DMS79 (cell line): ENCODE results near the gene DPH5.
"Not testable (repeated sequence)": the region's sequence is repeated elsewhere in the genome, so short reads cannot be mapped to it uniquely, and the experiment has no call there.

Experiments
- DNase-seq: peaks from one replicate; lab custom pipeline; 2025; lab: John Stamatoyannopoulos, UW

Gene DPH5, protein sequence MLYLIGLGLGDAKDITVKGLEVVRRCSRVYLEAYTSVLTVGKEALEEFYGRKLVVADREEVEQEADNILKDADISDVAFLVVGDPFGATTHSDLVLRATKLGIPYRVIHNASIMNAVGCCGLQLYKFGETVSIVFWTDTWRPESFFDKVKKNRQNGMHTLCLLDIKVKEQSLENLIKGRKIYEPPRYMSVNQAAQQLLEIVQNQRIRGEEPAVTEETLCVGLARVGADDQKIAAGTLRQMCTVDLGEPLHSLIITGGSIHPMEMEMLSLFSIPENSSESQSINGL

DNA sequence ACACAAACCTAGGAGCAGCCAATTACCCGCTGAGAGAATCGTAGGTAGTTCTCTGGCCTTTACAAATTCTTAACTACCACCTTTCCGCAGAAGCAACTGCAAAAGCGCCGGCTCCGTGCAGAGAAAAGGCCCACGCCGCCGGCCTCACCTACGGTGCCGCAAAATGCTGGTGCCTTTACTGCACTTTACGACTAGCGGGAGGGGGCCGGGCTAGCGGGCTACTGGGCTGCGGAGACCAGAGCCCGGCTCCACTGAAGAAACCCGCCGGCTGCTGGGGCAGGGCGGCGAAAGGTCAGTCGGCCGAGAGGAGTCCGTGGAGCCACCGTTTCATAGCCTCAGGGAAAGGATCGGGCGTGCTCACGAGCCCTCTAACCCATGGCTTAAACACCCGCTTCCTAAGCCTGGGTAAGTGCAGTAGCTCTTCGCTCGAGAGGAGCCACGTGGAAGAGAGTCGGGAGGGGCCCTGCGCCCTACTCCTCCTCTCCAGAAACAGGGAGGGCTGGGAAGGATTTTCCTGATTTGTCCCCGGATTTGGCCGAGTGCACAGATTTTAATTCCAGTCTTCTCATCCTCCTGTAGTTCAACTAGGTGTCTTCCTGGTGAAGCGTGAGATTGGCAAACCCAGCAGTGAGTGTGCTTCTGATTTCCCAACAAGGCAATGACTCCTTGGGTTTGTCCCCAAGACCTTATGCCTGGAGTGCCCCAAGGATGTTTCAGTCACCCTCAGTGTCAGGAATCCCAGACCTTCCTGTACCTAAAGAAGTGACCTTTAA is at the start of gene DPH5:
Gene DPH5 (minus strand): TSS at position 128 of the 773 bp plus-strand sequence. CDS start 341 bp downstream, outside the sequence.
- DNase-seq, result peak; percentile 63

DNA sequence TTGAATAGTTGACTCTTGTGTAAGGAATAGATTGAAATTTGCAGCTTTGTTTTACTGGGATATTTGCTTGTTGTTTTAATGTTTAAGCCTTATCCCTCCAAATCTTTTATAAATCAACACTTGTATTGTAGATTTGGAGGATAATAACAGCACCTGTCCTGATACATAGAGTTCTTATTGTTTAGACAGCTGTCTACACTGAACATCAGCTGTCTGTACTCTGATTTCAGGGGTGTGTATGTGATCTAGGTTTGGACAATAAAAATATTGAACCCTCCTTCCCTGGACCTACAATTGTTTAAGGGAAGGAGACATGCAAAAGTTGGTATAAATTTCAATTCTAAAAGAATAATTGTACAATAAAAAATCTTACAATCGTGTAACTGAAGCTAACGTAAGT is 48.3 kb upstream of the DPH5 start:
- DNase-seq, result no peak

DNA sequence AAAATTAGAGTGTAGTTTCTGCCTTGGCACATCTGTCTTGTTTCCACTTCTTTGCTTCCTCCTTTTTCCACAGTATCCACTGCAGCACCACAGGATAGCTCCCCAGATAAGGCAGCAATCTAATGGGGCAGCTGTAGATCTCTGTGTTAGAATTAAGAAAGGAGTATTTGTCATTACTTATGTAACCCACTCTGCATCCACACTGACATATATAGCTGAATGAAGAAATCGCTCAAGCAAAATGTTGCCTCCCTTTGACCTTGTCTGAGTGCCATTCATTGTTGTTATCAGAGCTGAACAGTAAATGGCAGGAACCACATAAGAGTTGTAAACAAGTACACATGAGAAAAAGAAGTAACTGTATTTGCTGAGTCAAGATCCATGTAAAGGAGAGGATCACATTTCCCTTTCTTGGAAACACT is 45.9 kb upstream of the DPH5 start:
- DNase-seq, result peak; percentile 85

DNA sequence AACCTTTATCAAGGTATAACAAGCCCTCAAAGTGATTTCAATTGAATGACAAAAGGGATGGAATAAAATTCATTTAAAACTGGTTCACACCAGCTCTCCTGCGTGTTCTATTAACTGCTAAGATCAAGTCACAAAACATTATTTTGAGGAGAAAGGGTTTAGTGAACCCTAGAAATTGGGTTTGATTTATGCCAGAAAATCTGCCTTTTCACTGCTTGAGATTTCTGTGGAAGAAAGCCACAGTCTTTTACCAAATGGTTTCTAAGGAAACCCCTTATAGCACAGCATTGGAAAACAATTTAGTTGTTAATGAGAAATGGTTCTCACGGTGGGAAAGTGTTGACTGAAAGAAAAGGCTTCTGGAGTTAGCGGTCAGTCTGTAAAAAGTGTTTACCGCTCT is 43.6 kb upstream of the DPH5 start:
- no peak for DNase-seq

DNA sequence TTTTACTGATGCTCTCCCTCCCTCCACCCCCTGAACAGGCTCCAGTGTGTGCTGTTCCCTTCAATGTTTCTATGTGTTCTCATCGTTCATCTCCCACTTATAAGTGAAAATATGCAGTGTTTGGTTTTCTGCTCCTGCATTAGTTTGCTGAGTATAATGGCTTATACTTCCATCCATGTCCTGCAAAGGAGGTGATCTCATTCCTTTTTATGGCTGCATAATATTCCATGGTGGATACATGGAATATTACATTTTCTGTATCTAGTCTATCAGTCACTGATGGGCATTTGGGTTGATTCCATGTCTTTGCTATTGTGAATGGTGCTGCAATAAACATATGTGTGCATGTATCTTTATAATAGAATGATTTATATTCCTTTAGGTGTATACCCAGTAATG is 41.4 kb upstream of the DPH5 start:
- not testable (repeated sequence) for DNase-seq

DNA sequence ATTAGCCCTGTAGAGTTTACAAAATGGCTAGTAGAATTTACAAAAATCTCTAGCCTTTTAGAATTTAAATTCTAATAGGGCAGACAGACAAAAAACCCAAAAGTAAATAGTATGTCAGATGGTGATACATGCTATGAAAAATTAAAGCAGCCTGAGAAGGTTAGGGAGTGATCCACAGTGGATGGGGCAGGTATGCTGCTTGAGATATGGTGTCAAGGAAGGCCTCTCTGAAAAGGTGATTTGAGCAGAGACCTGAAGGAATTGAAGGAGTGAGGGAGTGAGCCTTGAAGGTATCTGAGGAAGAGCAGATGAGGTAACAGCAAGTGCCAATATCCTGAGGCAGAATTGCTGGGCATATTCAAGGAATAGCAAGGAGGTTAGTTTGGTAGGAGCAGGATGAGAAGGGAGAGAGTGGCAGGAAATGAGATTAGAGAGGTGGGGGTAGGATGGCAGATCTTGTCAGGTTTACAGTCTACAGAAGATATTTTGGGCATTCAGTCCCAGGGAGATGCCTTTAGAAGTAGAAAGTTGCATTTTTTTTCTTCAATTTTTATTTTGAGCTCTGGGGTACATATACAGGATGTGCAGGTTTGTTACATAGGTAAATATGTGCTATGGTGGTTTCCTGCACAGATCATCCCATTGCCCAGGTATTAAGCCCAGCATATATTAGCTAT is 40.8 kb upstream of the DPH5 start:
- DNase-seq, result no peak

DNA sequence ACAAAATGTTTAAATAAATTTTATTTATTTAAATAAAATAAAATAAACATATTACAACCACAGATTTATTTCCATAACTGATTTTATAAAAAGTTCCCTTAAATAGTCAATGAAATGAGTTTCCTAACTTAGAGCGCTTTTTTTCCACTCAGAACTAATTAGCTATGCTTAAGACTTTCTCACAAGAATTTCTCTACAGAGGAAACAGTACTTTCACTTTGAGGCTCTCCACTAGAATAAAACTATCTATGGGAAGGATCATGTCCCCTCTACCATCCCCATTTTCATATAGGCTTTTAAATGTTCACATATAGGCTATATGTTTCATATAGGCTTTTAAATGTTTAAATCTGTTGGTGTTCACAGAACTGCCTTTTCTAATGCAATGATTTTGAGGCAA is 40.0 kb upstream of the DPH5 start:
- DNase-seq, result no peak

DNA sequence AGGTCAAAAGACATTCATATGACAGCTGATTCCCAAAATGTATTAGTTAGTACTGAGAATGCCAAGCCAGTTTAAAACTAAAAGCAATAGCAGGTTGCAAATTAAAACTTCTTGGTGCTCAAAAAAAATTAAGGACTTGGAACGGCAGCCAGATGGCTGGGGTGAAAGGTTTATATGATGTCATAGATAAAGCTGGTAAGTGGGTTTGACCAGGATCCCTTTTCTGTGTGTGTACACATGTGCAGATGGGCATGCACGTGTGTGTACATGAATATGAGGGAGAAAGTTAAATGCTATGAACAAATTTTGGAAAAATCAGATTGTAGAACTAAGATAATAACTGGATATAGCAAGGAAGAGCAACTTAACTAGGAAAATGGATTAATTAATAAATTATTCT is 39.1 kb upstream of the DPH5 start:
- DNase-seq, result no peak

DNA sequence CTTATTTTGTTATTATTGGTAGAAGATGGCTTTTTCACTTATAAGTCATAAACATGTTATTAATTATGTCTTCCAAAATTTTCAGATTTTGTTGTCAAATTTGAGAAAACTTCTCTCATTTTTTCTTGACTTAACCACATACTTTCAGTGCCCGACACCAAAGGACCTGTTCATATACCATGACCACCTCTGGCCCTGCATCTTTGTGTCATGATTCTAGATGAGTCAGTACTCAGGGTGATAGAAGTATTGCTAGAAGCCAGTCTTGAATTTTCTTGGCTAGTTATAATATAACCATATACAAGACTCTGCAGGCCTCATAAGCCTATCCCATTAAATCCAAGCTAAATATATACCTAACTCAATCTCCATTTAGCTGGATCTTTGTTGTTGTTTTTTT is 35.4 kb upstream of the DPH5 start:
- DNase-seq, result no peak

DNA sequence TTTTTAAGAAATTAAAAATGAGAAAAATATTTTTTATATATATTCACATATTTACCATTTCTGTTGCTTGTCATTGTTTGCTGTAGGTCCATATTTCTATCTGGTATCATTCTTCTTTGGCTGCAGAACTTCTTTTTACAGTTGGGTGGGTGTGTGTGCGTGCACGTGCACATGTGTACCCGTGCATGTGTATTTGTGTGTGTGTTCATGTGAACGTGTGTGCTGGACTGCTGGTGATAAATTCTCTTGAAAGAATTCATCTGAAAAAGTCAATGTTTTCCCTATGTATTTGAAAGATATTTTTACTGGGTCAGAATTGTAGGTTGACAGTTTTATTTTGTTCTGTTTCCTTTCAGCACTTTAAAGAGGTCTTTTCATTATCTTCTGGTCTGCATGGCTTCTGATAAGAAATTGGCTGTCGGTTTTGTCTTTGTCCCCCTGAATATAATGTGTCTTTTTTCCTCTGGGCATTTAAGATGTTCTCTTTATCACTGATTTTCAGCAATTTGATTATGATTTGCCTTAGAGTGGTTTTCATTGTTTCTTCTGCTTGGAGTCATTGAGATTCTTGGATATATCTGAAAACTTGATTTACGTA is 34.5 kb upstream of the DPH5 start:
- DNase-seq, result no peak

DNA sequence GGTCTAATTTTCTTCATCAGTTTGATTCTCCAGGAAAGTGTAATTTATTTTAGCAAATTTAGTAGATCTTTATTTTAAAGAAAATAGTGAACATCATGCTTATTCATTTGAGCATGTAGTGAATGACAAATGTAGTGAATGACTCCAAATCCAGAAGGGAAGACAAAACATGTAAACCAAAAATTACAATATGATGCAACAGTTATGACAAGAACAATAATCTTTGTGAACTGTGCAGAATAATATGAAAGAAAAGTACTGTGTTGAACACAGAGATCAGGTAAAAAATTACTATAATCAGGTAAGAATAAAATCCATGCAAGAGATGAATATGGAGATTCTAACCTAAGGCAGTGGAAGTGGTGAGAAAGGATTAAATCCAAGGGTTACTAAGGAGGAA is 30.0 kb upstream of the DPH5 start:
- no peak for DNase-seq

DNA sequence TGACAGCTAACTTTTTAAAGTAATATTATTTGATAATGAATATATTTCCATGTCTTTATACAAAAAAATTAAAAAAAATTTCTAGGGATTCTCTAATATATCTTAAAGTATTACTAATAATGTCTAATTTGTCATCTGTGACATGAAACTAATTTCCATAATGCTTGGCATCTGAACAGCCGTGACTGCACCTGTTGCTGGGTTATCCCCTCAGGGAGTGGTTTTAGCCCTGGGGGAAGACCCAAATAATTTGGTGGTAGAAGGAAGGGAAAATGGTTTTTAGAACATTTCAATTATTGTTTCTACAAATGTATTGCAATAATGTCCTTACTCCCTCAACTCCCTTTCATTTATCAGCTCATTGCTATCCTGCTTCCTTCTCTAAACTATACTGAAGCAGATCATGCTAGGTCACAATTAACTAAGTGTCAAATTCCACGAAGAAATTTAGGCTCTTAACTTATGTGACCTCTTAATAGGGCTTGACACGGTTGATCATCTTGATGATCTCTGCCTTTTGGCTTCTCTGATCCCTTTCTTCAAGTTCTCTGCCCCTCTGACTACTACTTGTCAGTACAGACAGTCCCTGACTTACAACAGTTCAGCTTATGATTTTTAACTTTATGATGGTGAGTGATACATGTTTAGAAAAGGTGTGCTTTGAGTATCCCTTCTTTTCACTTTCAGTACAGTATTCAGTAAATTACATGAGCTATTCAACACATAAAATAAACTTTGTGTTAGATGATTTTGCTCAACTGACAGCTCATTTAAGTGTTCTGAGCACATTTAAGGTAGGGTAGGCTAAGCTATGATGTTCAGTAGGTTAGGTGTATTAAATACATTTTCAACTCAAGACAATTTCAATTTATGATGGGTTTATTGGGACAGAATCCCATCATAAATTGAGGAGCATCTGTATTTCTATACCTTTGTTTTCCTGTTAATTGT is 26.4 kb upstream of the DPH5 start:
- no peak for DNase-seq

DNA sequence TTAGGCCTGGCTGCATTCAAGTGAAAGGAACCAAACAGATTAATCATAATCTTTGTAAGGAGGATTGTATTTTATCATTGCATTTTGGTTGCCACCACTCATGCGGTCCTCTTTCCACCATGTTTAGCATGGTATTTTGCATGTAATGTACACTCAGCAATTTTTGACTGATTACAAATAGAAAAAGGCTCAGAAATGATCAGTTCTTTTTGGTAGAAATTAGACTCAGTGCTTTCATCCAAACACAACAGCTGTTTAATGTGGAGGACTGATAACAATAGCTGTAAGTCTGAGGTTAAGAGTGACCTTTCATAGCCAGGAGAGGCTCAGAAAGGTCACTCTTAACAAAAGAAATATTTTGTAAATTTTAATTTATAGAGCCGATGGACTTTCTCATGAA is 25.3 kb upstream of the DPH5 start:
- DNase-seq, result no peak

DNA sequence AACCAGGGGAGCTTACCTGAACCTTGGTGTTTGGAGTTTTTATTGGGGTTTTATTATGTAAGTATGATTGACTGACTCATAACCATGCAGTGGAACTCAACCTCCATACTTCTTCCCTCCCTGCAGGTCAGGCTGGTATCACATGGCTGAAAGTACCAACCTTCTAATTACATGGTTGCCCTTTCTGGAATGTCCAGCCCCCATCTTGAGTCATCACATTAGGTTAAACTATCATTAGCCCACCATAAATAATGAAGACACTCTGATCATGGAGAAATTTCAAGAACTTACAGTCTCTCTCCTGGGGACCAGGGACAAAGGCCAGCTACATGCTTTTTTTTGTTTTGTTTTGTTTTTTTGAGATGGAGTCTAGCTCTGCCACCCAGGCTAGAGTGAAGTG is 19.2 kb upstream of the DPH5 start:
- DNase-seq, result no peak

DNA sequence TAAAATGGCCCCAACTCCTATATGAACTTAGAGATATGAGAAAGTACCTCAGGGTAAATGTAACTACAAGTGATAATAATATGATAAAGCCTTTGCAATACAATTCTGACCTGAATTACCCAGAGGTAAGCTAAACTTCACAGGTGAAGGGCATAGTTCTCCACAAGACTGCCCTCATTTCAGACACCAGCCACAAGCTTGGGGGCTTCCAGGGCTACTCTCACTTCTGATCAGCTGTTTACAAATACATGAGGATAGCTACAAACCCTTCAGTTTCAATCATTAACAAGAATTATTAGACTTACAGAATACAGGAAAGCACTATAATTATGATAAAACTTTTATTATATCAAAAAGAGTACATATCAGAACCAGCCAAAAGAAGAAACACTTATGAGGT is 18.7 kb upstream of the DPH5 start:
- DNase-seq, result no peak

DNA sequence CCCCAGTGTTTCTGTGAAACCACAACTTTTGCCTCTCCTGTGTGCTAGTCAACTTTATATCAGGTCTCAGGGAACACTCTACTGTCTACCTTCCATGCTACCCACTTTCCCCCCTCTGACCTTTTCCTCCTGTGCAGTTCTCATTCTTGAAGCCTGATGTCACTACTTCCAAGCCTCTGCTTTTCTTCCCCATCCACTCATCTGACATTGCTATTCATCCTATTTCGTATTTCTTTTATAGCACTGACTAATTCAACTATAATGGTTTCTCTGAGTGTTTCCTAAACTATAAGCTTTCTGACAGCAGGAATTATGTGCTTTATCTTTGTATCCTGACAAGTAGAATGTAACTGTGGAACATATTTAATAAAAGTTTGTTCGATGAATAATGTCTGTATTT is 18.2 kb upstream of the DPH5 start:
- no peak for DNase-seq

DNA sequence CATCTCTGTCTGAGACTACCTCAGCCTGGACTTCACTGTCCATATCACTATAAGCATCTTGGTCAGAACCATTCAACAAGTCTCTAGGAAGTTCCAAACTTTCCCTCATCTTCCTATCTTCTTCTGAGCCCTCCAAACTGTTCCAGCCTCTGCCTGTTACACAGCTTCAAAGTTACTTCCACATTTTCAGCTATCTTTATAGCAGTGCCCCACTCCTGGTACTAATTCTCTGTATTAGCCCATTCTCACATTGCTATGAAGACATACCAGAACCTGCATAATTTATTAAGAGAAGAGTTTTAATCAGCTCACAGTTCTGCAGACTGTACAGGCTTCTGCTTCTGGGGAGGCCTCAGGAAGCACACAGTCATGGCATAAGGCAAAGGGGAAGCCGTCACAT is 15.7 kb upstream of the DPH5 start:
- DNase-seq, result no peak

DNA sequence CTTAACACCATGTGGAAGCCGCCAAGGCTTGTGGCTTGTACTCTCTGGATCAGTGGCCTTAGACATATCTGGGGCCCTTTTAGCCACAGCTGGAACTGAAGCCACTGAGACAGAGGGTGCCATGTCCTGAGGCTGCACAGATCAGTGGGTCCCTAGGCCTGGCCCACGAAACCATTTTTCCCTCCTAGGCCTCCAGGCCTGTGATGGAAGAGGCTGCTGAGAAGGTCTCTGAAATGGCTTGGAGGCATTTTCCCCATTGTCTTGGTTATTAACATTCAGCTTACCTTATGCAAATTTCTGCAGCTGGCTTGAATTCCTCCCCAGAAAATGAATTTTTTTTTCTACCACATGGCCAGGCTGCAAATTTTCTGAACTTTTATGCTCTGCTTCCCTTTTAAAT is 15.1 kb upstream of the DPH5 start:
- DNase-seq, result no peak

DNA sequence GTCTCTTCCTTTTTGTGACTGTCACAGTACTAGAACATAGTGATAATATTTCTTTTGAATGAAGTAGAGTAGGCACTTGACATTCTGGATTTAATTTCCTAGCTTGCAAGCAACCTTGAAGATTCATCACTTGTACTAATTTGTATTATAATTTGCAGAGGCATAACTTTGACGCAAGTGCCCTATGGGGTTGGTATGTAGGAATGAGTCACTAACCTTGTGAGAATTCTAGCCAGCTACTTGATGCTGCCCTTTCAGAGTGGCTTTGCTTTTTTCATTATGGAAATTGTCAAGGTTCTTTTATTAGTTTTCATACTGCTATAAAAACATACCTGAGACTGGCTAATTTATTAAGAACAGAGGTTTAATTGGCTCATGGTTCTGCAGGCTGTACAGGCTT is 13.7 kb upstream of the DPH5 start:
- DNase-seq, result no peak

DNA sequence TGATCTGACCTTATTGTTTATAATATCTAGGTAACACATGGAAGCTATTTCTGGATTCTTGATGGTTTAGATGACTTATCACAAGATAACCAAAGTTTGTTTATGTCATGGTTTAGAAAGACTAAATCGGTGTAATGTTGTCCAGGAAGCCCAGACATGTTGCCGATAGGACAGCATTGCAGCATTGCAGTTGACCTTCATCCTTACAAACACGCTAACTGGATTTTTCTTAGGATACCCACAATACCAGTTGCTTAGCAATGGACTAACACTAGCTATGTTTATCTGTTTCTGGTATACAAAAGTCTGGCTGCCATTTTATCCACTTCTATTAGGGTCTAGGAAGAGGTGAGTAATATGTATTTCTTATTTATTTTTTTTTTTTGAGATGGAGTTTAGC is 11.7 kb upstream of the DPH5 start:
- DNase-seq, result no peak

DNA sequence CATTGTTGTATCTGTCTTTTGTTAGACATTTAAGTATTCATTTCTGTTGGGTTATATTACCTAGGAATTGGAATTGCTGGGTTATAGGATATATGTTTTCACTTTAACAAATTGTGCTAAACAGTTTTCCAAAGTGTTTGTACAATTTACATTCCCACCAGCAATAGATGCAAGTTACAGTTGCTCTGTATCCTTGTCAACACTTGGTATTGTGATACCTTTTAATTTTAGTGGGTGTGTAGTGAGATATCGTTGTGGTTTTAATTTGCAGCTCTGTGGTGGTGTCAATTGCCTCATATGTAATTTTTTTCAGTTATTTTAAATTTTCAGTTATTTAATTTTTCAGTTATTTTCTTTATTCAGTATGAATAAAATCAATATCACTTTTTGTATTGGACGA is 7.4 kb upstream of the DPH5 start:
- no peak for DNase-seq

DNA sequence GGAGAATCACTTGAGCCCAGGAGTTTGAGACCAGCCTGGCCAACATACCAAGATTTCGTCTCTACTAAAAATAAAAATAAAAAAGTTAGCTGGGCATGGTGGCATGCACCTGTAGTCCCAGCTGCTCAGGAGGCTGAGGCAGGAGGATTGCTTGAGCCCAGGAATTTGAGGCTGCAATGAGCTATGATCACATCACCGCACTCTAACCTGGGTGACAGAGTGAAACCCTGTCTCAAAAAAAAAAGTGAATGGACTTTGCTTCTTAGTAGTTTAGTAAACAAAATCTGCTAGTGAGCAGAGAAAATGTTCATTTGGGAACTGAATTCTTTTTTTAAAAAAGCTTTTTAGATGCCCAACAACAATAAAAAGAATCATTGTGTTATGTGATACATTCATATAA is 6.5 kb upstream of the DPH5 start:
- not testable (repeated sequence) for DNase-seq
